B cell (primary cell): ENCODE results near the gene RHOT2. TPM values are rescaled to one million over a fixed set of nuclear protein-coding genes. Genes with fewer than 3 reads are reported as not detected.

Source experiments
- ATAC-seq: fragments of 200-7000 bp; cut with Tn5 transposase; one replicate; pipeline ENCODE4 v1.10.0; 2021; ENCODE audit warnings: low read depth, mild to moderate bottlenecking, moderate number of reproducible peaks, moderate library complexity
- CTCF ChIA-PET: fragments of 350-600 bp; sonication (Branson Sonifier 250); formaldehyde crosslinking; loops from one replicate; lab custom pipeline; 2021; ENCODE audit warnings: antibody characterized with exemption, inconsistent platforms; lab: Charles Lee
- POLR2A ChIA-PET: fragments of 350-600 bp; sonication (Branson Sonifier 250); formaldehyde crosslinking; loops from one replicate; lab custom pipeline; 2021; ENCODE audit warnings: antibody characterized with exemption; lab: Charles Lee
- DNase-seq: peaks from one replicate; pipeline ENCODE4 v3.0.0; 2013
- H2AFZ ChIP-seq: 2 replicates; pipeline ENCODE4 v1.6.1; 2012; ENCODE audit warnings: mild to moderate bottlenecking, low read depth, low read length; ENCODE audit not compliant: insufficient read depth, poor library complexity, severe bottlenecking
- H3K27ac ChIP-seq, 2 donors: 1 replicate in 1 of 2; 2 replicates in 1 of 2; pipeline ENCODE4 v1.5.1; 2012 to 2013; ENCODE audit warnings: low read length in 2 of 2, mild to moderate bottlenecking in 2 of 2, moderate library complexity in 1 of 2
- H3K27me3 ChIP-seq, 4 experiments: fragments of 200-600 bp in 1 of 4; sonication (generic) in 1 of 4; replicated peaks in 1 of 4; 1 replicate in 2 of 4; 2 replicates in 2 of 4; pipeline versions ENCODE4 v1.6.1 to v1.7.0; 2013 to 2016; ENCODE audit warnings: low read length in 3 of 4, mild to moderate bottlenecking in 2 of 4, mixed read lengths in 1 of 4, moderate library complexity in 1 of 4; ENCODE audit not compliant: insufficient read depth in 4 of 4, control insufficient read depth in 3 of 4; ENCODE audit errors: control extremely low read depth in 1 of 4
- H3K36me3 ChIP-seq, 2 experiments: replicated peaks in 1 of 2; 1 replicate in 1 of 2; 2 replicates in 1 of 2; pipeline versions ENCODE4 v1.6.1 to v1.7.1; 2013; ENCODE audit warnings: low read length in 1 of 2; ENCODE audit not compliant: insufficient read depth in 2 of 2, control insufficient read depth in 1 of 2; ENCODE audit errors: control extremely low read depth in 1 of 2, extremely low read depth in 1 of 2
- H3K4me1 ChIP-seq, 2 donors: fragments of 200-600 bp in 1 of 2; sonication (generic) in 1 of 2; 1 replicate in 1 of 2; 2 replicates in 1 of 2; pipeline versions ENCODE4 v1.5.1 to v1.6.1; 2013 to 2017; ENCODE audit warnings: low read length in 2 of 2; ENCODE audit not compliant: control insufficient read depth in 2 of 2, insufficient read depth in 2 of 2
- H3K4me2 ChIP-seq: replicated peaks from 2 replicates; pipeline ENCODE3; 2012; ENCODE audit warnings: mild to moderate bottlenecking, low read depth, low read length; ENCODE audit not compliant: poor library complexity, severe bottlenecking
- H3K4me3 ChIP-seq, 5 experiments: fragments of 200-600 bp in 1 of 5; sonication (generic) in 1 of 5; 1 replicate in 3 of 5; 2 replicates in 2 of 5; pipeline versions ENCODE4 v1.5.1 to v1.7.0; 2011 to 2016; ENCODE audit warnings: low read length in 4 of 5, mild to moderate bottlenecking in 4 of 5, low read depth in 2 of 5, control low read depth in 1 of 5, moderate library complexity in 1 of 5; ENCODE audit not compliant: insufficient read depth in 1 of 5; ENCODE audit errors: control extremely low read depth in 1 of 5, extremely low read depth in 1 of 5
- H3K79me2 ChIP-seq: fragments of 200-600 bp; sonication (generic); one replicate; pipeline ENCODE4 v1.6.0; 2016; ENCODE audit warnings: low read length; ENCODE audit not compliant: control insufficient read depth, insufficient read depth
- H3K9ac ChIP-seq: fragments of 200-600 bp; sonication (generic); 2 replicates; pipeline ENCODE4 v1.6.1; 2017; ENCODE audit warnings: mild to moderate bottlenecking, low read length, moderate library complexity
- H3K9me3 ChIP-seq, 3 donors: one replicate each; pipeline versions ENCODE4 v1.6.1 to v1.7.1; 2013; ENCODE audit warnings: low read length in 2 of 3; ENCODE audit not compliant: control insufficient read depth in 2 of 3, insufficient read depth in 1 of 3; ENCODE audit errors: control extremely low read depth in 1 of 3
- H4K20me1 ChIP-seq: 2 replicates; pipeline ENCODE4 v1.6.0; 2012; ENCODE audit warnings: mild to moderate bottlenecking, low read length; ENCODE audit not compliant: insufficient read depth, control insufficient read depth, poor library complexity, severe bottlenecking
- H3K27ac Mint-ChIP-seq: one replicate; pipeline ENCODE4 v1.8.0; 2021; ENCODE audit warnings: mixed read lengths
- H3K27me3 Mint-ChIP-seq: one replicate; pipeline ENCODE4 v1.8.0; 2021; ENCODE audit warnings: mixed read lengths
- H3K4me1 Mint-ChIP-seq: one replicate; pipeline ENCODE4 v1.8.0; 2021; ENCODE audit warnings: mixed read lengths
- H3K4me3 Mint-ChIP-seq: one replicate; pipeline ENCODE4 v1.8.0; 2021; ENCODE audit warnings: mixed read lengths
- H3K9me3 Mint-ChIP-seq: one replicate; pipeline ENCODE4 v1.8.0; 2022; ENCODE audit warnings: mixed read lengths; ENCODE audit not compliant: insufficient read depth
- CTCF ChIP-seq: fragments of 200-600 bp; IDR thresholded peaks from one replicate; pipeline ENCODE4 v1.8.0; 2022; ENCODE audit warnings: antibody characterized with exemption, mild to moderate bottlenecking
- EZH2 ChIP-seq: IDR thresholded peaks from 2 replicates; pipeline ENCODE4 v1.6.1; 2012; ENCODE audit warnings: borderline replicate concordance, low read depth, mild to moderate bottlenecking, moderate library complexity, low read length; ENCODE audit not compliant: insufficient read depth, poor library complexity, severe bottlenecking
- WGBS: methylation state at CpG from one replicate; pipeline ENCODE4 v1.1.5; 2013; ENCODE audit warnings: missing lambda C conversion rate; ENCODE audit not compliant: insufficient coverage; 5-methylcytosine and 5-hydroxymethylcytosine counted together
- intact Hi-C: fragments of 100-400 bp; cut with micrococcal nuclease; formaldehyde crosslinking; loops from one replicate; pipeline ENCODE4 v1.10.0; 2022
- polyA plus RNA-seq: library from polyadenylated mRNA; depleted of rRNA; stranded (reverse); fragments of >200 nt; gene quantifications from 2 replicates; pipeline ENCODE4 v1.2.3, GENCODE V29; 2012
- total RNA-seq, 2 donors: library from RNA; stranded (reverse); fragments of 120-200 nt in 1 of 2; gene quantifications; 1 replicate in 1 of 2; 2 replicates in 1 of 2; pipeline versions ENCODE4 v1.2.3 to v1.2.4, GENCODE V29; 2013 to 2022

The RHOT2 gene
- total and polyA plus RNA-seq, 2 donors (not counting 1 experiment from before 2014, with no cell fraction given), result 207 to 461 TPM

DNA sequence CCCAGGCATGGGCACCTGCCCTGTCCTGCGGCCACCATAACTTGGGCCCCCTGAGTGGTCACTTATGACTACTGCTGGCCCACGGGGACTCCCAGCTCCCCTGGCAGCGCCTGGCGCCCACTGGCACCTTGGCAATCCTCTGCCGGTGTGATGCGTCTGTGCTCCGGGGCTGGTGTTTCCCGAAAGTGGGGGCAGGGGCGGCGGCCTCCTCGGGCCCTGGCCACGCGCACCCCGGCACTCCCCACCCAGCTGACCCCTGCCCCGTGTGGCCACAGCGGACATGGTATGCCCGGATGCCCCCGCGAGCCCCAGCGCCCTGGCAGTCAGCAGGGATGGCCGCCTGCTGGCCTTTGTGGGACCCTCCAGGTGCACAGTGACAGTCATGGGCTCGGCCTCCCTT is 10.4 kb upstream of the RHOT2 start:
- Histone ChIP-seq H3K36me3 (no peaks in the 10 kb centered on the region), H3K4me3 (no peak overlapping the region), H3K79me2 (no peaks in the 10 kb centered on the region), H3K9me3 (no peaks in the 10 kb centered on the region), H3K4me1 (peaks cover 10 to 17% of the 10 kb centered on the region in 2 donors), H3K27ac (no peak overlapping the region), H4K20me1 (no peaks in the 10 kb centered on the region), H2AFZ (no peak overlapping the region), H3K4me2 (no peak overlapping the region), H3K27me3 (no peaks in the 10 kb centered on the region), H3K9ac (no peak overlapping the region)
- H3K4me1 Mint-ChIP-seq, result peaks cover 8% of the 10 kb centered on the region
- no peak overlapping the region for H3K4me3 Mint-ChIP-seq
- TF ChIP-seq CTCF, result no peak
- TF ChIP-seq EZH2, result no peak
- H3K27me3 Mint-ChIP-seq, result no peaks in the 10 kb centered on the region
- intact Hi-C loops, result no loop called here
- ChIA-PET CTCF (no interaction called here), POLR2A (no interaction called here)
- no peak overlapping the region for H3K27ac Mint-ChIP-seq
- DNase-seq (no peak), ATAC-seq (no peak)
- WGBS, result 98% methylated on average over 22 of the region's 22 CpGs
- no peaks in the 10 kb centered on the region for H3K9me3 Mint-ChIP-seq

DNA sequence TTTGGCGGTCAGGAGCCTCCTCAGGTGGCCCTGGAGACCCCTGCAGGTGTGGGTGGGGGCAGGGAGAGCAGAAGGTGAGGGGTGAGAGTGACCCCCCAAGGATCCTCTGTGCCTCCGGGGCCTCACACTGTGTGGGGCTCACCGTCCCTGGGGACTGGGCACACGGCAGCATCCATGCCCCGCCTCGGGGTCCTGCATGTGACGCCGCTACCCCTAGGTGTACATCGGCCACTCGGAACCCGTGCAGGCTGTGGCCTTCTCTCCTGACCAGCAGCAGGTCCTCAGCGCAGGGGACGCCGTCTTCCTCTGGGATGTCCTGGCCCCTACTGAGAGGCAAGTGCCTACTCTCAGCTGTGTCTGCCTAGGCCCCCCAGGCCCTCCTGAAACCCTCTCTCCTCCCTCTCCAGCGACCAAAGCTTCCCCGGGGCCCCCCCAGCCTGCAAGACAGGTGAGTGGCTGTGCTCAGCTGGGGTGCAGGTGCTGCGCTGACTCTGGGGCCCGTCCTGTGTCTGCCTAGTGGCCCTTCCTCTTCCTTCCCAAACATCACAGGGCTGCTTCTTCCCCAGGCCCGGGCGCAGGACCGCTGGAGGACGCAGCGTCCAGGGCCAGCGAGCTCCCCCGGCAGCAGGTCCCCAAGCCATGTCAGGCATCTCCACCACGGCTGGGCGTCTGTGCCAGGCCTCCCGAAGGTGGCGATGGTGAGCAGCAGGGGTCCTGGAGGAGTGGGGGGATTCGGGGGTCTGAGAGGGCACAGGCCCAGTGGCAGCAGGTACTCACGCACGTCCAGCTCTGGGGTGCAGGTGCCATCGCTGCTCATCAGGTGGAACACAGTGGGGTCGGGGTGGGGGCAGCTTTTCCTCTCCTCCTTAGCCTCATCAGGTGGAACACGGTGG is 9.0 kb upstream of the RHOT2 start:
- TF ChIP-seq EZH2, result no peak
- TF ChIP-seq CTCF, result no peak
- Mint-ChIP-seq H3K4me3 (no peak overlapping the region), H3K4me1 (peaks cover 10% of the 10 kb centered on the region), H3K27ac (no peak overlapping the region), H3K9me3 (no peaks in the 10 kb centered on the region), H3K27me3 (no peaks in the 10 kb centered on the region)
- Histone ChIP-seq H3K4me2 (no peak overlapping the region), H3K27me3 (no peaks in the 10 kb centered on the region), H3K9me3 (no peaks in the 10 kb centered on the region), H4K20me1 (no peaks in the 10 kb centered on the region), H3K4me3 (no peak overlapping the region), H3K9ac (no peak overlapping the region), H3K79me2 (no peaks in the 10 kb centered on the region), H2AFZ (no peak overlapping the region), H3K4me1 (peaks cover 10 to 17% of the 10 kb centered on the region in 2 donors), H3K27ac (no peak overlapping the region), H3K36me3 (no peaks in the 10 kb centered on the region)
- no peak for ATAC-seq
- ChIA-PET POLR2A (no interaction called here), CTCF (no interaction called here)
- intact Hi-C loops, result no loop called here
- WGBS, result 95% methylated on average over 35 of the region's 35 CpGs
- no peak for DNase-seq
